ENCODE data around the gene OBSL1.

GRCh38 chr2:219569635-219570034, 1.7 kb downstream of the OBSL1 start:
- no peak for TF ChIP-seq EZH2 (IDR thresholded peaks at IDR 0.05)
- TF ChIP-seq POLR2AphosphoS5 (IDR thresholded peaks at IDR 0.05; ENCODE audit: borderline replicate concordance, low read depth, low read length): no peak

Measured in SK-N-MC (cell line).